GM12875 (cell line): ENCODE data around the gene BMAL2.

Source experiments
- H3K4me3 ChIP-seq: one replicate; pipeline ENCODE4 v1.5.1; 2011; ENCODE audit warnings: low read depth, low read length, control low read depth
- CTCF ChIP-seq: IDR thresholded peaks from 2 replicates; pipeline ENCODE4 v1.5.1; 2011; ENCODE audit warnings: low read depth, mild to moderate bottlenecking, control low read depth, inconsistent platforms, low read length, moderate library complexity, borderline replicate concordance; ENCODE audit not compliant: insufficient read depth

BMAL2 gene

GRCh38 chr12:27347779-27348178 lies 15.1 kb downstream of the BMAL2 start:
- TF ChIP-seq CTCF: no peak
- H3K4me3 ChIP-seq: no peak overlapping the region

GRCh38 chr12:27351476-27351875 lies 18.8 kb downstream of the BMAL2 start:
- no peak overlapping the region for H3K4me3 ChIP-seq
- TF ChIP-seq CTCF: no peak

- TF ChIP-seq CTCF: no peak
- H3K4me3 ChIP-seq: no peak overlapping the region
These were observed 22.9 kb downstream of the BMAL2 start for GRCh38 chr12:27355486-27355885.

- no peak overlapping the region for H3K4me3 ChIP-seq
- no peak for TF ChIP-seq CTCF
These were observed 23.3 kb downstream of the BMAL2 start for GRCh38 chr12:27355979-27356378.

GRCh38 chr12:27359578-27360340 lies 27.1 kb downstream of the BMAL2 start:
- TF ChIP-seq CTCF: no peak
- H3K4me3 ChIP-seq: no peak overlapping the region

- no peak for TF ChIP-seq CTCF
- H3K4me3 ChIP-seq: no peak overlapping the region
These were observed 28.7 kb downstream of the BMAL2 start for GRCh38 chr12:27361372-27361771.

GRCh38 chr12:27366621-27367020 lies 34.0 kb downstream of the BMAL2 start:
- no peak for TF ChIP-seq CTCF
- no peak overlapping the region for H3K4me3 ChIP-seq
